DMS53 treated with DMSO at 0.1 percent for 48 hours (cell line): Measurements from ENCODE around the gene TAS2R5.
"Not testable (repeated sequence)": the region's sequence is repeated elsewhere in the genome, so short reads cannot be mapped to it uniquely, and the experiment has no call there.

Source experiments
- DNase-seq: peaks from one replicate; lab custom pipeline; 2025; ENCODE audit not compliant: unreplicated experiment; lab: John Stamatoyannopoulos, UW

The TAS2R5 gene, protein sequence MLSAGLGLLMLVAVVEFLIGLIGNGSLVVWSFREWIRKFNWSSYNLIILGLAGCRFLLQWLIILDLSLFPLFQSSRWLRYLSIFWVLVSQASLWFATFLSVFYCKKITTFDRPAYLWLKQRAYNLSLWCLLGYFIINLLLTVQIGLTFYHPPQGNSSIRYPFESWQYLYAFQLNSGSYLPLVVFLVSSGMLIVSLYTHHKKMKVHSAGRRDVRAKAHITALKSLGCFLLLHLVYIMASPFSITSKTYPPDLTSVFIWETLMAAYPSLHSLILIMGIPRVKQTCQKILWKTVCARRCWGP

DNA sequence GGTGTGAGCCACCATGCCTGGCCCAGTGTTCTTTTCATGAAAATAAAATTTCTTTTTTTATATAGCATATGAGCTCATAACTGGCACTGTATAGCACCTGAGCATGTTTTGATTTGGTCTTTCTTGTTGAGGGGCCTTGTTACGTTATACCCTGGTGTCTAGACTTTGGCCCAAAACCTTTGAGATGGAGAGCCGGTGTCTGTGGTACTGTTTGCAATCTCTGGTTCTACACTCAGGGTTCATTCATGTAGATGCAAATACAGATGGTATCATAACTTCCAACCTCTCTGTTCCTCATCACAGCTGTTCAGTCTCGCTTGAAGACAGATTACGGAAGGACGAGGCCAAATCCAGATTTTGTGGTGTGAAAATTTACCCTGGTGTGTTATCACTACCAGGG is at the start of gene TAS2R5:
TAS2R5 (plus strand) TSS at position 301 of the 400 bp plus-strand sequence. CDS start 145 bp downstream, outside the sequence.
- DNase-seq: no peak

DNA sequence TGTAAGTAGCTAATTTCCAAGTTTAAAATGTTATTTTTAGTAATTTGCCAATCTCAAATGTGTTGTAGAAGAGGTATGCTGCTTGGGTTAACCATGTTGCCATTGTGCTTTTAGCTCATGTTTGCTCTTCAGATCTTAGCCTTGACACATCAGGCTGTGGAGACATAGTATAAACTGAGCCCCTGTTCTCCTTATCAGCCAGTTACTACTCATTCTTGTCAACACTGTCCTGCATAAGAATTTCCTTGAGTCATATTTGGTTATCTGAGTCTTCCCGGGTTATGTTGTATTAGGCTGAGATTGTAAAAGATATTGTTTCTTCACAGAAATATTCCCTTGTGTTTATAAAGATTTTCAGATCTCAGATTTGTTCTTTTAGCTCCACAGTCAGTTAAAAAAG is 47.8 kb upstream of the TAS2R5 start:
- DNase-seq: no peak

DNA sequence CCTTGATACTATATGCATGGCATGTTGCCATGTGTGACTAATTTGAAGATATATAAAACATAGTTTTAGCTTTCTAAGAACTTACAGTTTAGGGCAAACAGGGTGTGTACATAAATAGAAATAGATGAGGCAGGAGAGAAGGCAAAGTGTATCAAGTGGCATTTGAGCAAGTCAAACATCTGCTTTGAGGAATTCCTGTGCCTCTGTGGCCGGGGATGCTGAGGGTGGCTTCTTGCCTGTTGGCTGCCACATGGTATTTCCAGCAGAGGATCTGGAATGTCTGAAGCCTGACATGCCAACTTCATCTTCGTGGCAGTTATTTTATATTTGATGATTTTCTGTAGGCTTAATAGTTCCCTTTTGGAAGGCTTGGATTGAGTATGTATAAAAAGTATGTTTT is 45.9 kb upstream of the TAS2R5 start:
- no peak for DNase-seq

DNA sequence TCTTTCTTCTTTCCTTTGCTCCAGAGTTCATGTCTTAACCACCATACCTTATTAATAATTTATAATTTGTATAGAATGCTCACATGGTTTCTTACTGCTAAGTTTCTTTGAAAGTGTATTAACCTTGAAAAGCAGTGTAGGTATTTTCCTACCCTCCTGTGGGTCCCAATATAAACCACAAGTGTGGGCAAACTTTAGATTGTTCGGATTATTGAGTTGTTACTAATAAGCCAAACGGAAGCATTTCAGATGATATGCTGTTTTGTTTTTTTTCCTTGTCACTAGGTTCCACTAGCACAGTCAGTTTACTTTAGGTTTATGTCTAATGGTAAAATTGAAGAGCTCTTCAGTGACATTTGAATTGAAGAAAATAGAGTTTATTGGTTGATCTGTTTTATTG is 41.6 kb upstream of the TAS2R5 start:
- no peak for DNase-seq

DNA sequence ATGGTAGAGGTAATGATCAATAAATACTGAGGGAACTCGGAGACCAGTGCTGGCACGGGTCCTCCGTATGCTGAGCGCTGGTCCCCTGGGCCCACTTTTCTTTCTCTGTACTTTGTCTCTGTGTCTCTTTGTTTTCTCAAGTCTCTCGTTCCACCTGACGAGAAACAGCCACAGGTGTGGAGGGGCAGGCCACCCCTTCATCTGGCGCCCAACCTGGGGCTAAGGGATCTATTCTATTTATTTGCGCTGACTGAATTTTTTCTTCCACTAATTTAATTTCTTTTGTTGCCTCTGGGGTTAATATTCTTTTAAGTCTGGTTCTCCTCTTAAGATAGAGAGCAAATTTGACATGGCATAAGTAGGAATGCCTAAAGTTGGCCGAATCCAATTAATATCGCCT is 38.1 kb upstream of the TAS2R5 start:
- not testable (repeated sequence) for DNase-seq

DNA sequence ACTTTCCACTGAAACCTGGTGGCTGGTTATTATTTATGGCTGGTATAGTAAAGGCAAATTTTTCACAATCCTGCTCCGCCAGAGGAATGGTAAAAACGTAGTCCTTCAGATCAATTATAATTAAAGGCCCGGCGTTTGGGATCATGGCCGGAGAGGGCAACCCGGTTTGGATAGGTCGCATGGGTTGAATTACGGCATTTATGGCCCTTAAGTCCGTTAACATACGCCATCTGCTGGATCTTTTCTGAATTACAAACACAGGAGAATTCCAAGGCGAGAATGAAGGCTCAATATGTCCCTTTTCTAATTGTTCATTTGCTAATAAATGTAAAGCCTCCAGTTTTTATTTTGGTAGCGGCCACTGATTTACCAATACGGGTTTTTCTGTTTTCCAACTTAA is 37.4 kb upstream of the TAS2R5 start:
- no peak for DNase-seq

DNA sequence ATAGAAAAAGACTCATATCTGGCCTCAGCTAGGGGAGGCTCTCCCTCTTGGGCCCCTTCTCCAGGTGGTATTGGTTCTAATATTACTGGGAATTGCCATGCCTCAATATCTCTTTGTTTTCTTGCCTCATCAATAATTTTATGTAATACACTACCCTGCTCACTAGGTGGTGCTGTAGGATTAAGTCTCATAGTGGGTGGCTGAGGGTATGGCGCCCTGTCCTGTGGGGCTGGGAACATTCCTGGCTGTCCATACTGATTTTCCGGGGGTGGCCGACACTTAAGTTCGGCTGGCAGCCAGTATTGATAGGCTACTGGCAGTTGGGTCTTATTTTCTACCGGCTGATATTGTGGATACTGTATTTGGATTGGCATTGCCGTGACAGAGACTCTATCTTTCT is 35.1 kb upstream of the TAS2R5 start:
- peak; percentile 25 for DNase-seq

DNA sequence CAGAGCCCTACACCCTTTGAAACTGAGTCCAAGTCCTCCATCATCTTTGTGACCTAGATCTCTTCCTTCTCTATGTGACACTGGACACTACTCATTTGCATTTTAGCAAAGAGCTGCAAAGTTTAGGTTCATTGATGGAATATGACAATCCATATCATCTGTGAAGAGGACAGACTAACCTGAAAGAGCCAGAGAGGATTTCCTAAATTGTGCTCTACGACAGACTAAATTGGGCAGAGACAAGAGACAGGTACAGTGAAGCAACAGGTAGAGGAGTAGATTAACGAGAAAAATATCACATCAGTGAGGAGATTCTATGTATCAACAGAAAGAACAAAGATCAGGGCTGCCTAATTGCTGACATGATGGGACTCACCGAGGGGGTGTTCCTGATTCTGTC is 26.2 kb upstream of the TAS2R5 start, which contains the start of gene TAS2R3:
TAS2R3 (plus strand) TSS at position 301 of the 400 bp plus-strand sequence; CDS start at position 363, 62 bp downstream.
- no peak for DNase-seq

DNA sequence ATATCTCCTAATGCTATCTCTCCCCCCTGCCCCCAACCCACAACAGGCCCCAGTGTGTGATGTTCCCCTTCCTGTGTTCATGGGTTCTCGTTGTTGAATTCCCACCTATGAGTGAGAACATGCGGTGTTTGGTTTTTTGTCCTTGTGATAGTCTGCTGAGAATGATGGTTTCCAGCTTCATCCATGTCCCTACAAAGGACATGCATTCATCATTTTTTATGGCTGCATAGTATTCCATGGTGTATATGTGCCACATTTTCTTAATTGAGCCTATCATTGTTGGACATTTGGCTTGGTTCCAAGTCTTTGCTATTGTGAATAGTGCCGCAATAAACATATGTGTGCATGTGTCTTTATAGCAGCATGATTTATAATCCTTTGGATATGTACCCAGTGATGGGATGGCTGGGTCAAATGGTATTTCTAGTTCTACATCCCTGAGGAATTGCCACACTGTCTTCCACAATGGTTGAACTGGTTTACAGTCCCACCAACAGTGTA is 19.9 kb upstream of the TAS2R5 start:
- DNase-seq: not testable (repeated sequence)

DNA sequence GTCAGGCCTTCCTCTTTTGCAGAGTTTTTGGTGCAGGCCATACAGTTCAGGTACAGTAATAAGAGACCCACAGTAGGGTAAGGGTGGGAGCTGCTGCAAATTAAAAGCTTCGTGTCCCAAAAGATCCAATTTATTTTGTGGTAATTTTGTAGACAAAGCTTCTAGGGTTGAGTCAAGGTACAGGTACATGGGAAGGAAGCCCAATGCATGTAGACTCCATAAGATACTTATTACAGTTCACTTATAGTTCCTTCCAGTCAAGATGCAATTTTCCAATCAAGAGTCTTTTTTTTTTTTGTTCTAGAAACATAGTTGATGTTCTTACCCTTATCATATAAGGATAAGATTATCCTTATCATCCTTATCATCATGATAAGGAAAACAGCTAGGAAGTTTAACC is 13.6 kb upstream of the TAS2R5 start, which contains the start of gene TAS2R4:
TAS2R4 (plus strand) TSS at position 301 of the 400 bp plus-strand sequence. CDS start 1,815 bp downstream, outside the sequence.
- no peak for DNase-seq

DNA sequence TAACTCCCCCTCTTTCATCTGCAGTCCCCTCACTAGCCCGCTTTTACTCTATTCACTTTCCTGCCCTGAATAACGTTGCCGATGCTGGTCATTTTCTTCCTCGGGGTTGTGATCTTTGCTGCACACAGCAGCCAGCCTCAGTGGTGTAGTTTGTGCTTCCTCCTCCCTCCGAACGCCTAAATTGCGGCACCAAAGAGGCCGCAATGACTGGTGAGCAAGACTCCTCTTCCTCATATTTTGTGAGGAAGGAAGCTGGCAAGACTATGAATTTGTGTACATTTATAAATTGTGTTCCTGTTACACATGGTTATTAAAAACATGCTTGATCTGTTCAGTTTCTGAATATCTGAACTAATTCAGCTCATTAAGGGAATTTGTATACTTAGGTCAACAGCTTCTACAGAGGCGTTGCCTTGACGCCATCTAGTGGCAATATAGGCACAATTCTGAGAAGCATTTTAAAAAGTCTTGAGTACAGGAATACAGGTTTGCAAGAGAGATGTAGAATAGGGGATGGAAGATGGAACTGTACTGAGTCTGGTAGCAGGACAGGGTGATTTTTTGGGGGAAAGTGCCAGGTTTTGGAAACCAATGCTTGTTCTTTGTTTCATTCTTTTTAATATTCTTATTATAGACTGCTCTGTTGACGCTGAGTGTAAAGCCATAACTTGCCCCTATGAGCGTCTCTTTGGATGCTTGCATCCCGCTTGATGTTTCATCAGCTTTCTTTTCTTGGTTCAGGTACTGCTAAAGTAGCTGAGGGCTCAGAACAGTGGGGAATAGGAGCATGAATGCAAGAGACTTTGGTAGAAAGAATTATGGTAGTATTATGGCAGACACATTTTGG is 4.1 kb upstream of the TAS2R5 start:
- DNase-seq: peak; percentile 63

DNA sequence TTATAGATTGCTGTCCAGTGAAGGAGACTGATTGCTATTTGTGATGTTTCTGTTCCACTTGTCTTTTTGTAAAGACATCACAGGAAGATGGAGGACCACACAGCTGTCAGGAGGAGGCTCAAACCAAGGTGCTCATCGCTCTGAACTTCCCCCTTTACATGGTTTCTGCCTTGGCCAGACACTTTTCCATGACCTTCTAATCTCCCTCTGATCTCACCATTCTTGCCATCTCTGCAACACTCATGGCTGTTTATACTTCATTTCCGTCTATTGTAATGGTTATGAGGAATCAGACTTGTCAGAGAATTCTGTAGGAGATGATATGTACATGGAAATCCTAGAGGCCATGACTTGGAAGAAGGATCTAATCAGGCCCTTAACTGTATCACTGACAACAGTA is 1.7 kb upstream of the TAS2R5 start:
- no peak for DNase-seq

DNA sequence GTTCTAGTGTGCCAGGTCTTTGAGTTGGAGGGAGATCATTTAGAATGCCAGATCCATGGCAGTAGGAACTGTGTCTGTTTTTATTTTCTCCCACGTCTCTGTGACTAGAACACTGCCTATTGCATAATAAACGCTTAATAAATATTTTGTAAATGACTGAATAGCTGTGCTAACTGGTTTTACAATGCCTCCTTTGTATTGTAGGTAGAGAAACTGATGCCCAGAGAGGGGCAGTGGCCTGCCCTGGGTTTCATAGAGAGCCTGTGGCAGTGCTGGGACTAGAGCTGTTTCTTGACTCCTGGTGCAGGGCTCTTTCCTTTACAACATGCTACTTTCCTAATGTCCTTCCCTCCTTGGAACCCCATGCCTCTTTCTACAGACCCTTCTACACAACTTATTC is 2.5 kb downstream of the TAS2R5 start:
- no peak for DNase-seq

DNA sequence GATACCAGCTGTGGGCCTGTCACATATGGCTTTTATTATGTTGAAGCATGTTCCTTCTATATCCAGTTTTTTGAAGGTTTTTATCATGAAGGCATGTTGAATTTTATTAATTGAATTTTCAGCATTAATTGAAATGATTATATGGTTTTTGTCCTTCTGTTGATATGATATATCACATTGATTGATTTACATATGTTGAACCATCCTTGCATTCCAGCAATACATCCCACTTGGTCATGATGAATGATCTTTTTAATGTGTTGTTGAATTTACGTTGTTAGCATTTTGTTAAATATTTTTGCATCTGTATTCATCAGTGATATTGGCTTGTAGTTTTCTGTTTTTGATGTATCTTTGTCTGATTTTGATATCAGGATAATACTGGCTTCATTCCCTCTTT is 30.1 kb downstream of the TAS2R5 start:
- DNase-seq: no peak

DNA sequence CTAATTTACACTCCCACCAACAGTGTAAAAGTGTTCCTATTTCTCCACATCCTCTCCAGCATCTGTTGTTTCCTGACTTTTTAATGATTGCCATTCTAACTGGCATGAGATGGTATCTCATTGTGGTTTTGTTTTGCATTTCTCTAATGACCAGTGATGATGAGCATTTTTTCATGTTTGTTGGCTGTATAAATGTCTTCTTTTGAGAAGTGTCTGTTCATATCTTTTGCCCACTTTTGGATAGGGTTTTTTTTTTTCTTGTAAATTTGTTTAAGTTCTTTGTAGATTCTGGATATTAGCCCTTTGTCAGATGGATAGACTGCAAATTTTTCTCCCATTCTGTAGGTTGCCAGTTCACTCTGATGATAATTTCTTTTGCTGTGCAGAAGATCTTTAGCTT is 32.4 kb downstream of the TAS2R5 start:
- not testable (repeated sequence) for DNase-seq

DNA sequence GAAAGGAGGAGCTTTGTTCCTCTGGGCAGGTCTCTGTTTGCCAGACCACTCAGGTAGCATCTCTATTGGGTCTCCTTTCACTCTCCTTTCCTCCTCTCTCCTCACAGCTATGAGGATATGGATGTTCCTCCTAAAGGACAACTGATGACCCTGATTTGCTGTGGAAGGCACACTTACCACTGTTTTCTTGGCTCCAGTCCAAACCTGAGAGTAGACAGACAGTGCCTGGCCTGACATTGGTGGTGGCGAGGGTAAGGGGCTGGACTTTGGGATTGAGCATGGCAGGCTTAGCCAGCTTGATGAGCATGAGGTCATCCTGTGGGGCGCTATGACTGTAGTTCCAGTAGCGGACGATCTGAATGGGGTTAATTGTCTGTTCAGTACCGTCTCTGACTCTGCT is 47.7 kb downstream of the TAS2R5 start:
- no peak for DNase-seq

DNA sequence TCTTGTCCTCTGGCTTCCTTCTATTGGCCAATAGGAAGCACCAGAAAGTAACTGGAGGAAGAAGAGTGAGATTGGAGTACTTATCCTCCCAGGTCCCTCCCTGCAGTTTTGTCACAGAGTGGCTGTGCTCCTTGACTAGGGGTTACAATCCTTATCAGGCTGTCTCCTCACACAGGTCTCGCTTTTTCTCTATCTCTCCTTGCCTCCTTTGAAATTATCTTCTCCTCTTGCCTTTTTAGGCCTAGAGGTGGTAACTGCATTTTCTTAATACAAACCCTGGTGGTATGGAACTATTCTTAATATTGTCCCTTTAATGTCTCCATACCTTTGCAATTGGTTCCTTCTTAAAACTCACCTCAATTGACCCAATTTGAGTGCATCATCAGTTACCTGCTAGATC is 48.6 kb downstream of the TAS2R5 start:
- DNase-seq: no peak

DNA sequence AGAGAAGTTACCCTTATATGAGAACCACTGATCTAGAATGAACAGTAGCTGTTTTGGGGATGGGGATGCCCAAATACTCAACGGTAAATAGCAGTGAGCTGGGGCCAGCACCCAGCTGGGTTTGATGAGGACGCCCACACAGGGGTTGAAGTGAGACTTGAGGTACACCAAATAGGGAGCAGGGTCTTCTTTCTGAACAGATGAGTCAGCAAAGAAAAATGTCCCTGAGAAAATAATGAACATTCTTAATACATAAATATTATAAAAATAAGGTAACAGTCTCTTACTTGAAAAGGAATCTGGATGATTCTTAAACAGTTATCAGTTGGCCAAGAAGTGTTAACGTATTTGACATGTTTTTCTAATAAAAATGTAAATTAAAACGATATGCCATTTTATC is 49.2 kb downstream of the TAS2R5 start:
- DNase-seq: no peak

DNA sequence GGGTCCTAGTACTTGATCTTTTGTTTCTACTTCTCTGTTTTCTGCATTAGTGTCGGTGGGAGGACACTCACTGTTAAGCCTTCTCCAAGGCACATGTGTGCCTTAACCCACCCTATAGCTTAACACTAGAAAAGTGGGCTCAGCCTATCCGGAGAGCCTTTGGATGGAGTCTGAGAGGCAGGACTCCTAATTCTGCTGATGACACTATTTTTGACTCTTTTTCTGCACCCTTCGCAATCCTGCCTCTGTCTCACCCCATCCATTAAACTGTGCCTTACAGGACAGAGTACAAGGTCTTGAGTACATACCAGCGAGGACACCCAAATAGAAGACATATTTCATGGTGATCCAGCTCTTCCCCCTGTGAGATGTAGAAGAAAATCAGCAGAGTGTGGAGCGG is 50.7 kb downstream of the TAS2R5 start:
- DNase-seq: no peak
